HG03064 (cell line): ENCODE results near the gene MGMT.

Source experiments
- ATAC-seq: cut with Tn5 transposase; IDR thresholded peaks from one replicate; pipeline ENCODE4 v1.9.1; 2021; ENCODE audit warnings: low read depth; ENCODE audit not compliant: unreplicated experiment

Gene MGMT

GRCh38 chr10:129580901-129581300 lies 113.9 kb downstream of the MGMT start:
- no peak for ATAC-seq

GRCh38 chr10:129581827-129582411 lies 114.9 kb downstream of the MGMT start:
- no peak for ATAC-seq

GRCh38 chr10:129583831-129584230 lies 116.8 kb downstream of the MGMT start:
- ATAC-seq, result no peak

GRCh38 chr10:129586898-129587443 lies 119.9 kb downstream of the MGMT start:
- no peak for ATAC-seq

- ATAC-seq, result no peak
Measured at GRCh38 chr10:129589546-129589945, 122.5 kb downstream of the MGMT start.

- no peak for ATAC-seq
Measured at GRCh38 chr10:129593953-129594352, 126.9 kb downstream of the MGMT start.

- no peak for ATAC-seq
Measured at GRCh38 chr10:129594811-129595210, 127.8 kb downstream of the MGMT start.

GRCh38 chr10:129598413-129598812 lies 131.4 kb downstream of the MGMT start:
- no peak for ATAC-seq

- ATAC-seq, result no peak
Measured at GRCh38 chr10:129599160-129599559, 132.1 kb downstream of the MGMT start.

- no peak for ATAC-seq
Measured at GRCh38 chr10:129601737-129602136, 134.7 kb downstream of the MGMT start.

GRCh38 chr10:129602938-129603535 lies 136.0 kb downstream of the MGMT start:
- ATAC-seq, result no peak

GRCh38 chr10:129604333-129605032 lies 137.4 kb downstream of the MGMT start:
- peak; percentile 54 for ATAC-seq

- ATAC-seq, result peak; percentile 52
Measured at GRCh38 chr10:129605266-129605985, 138.4 kb downstream of the MGMT start.

GRCh38 chr10:129605986-129606518 lies 139.0 kb downstream of the MGMT start:
- no peak for ATAC-seq

- ATAC-seq, result no peak
Measured at GRCh38 chr10:129607607-129608109, 140.6 kb downstream of the MGMT start.

GRCh38 chr10:129608653-129609052 lies 141.6 kb downstream of the MGMT start:
- ATAC-seq, result no peak

- no peak for ATAC-seq
Measured at GRCh38 chr10:129609551-129609950, 142.5 kb downstream of the MGMT start.

- no peak for ATAC-seq
Measured at GRCh38 chr10:129612481-129613109, 145.6 kb downstream of the MGMT start.

GRCh38 chr10:129613377-129613980 lies 146.4 kb downstream of the MGMT start:
- no peak for ATAC-seq

- ATAC-seq, result no peak
Measured at GRCh38 chr10:129614341-129614740, 147.3 kb downstream of the MGMT start.
